OCI-LY7 (cell line): ENCODE measurements around the gene CNPY3.

Experiments used
- EZH2phosphoT487 ChIP-seq: fragments of 200-600 bp; sonication (generic); IDR thresholded peaks from 2 replicates; pipeline ENCODE4 v1.6.1; 2018; ENCODE audit warnings: low read depth, borderline replicate concordance, mild to moderate bottlenecking, mixed run types, antibody characterized with exemption, low read length, moderate library complexity, mixed read lengths
- TF ChIP-seq, protein P1 (sequence below): fragments of 200-600 bp; sonication (generic); conservative IDR thresholded peaks from 2 replicates; pipeline ENCODE4 v1.5.1; 2014; ENCODE audit warnings: mild to moderate bottlenecking, antibody characterized with exemption, low read length, moderate library complexity, mixed read lengths

DNA sequence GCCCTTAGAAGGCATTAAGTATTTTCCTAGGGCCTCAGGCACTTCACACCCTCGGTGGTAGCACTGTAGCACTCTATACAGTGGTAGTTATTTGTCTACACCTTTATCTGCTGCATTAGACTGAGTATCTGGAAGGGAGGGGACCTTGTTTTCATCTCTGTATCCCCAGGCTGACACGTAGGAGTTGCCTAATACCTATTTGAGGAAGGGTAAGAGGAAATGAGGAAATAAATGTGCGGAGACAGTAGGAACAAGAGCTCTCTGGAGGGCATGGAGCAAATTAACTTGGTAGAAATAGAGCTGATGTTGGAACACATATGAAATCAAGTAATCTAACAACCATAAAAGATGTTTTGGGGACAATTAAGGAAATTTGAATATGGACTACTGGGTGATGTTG, 3.9 kb downstream of the CNPY3 start:
- TF ChIP-seq, protein P1, sequence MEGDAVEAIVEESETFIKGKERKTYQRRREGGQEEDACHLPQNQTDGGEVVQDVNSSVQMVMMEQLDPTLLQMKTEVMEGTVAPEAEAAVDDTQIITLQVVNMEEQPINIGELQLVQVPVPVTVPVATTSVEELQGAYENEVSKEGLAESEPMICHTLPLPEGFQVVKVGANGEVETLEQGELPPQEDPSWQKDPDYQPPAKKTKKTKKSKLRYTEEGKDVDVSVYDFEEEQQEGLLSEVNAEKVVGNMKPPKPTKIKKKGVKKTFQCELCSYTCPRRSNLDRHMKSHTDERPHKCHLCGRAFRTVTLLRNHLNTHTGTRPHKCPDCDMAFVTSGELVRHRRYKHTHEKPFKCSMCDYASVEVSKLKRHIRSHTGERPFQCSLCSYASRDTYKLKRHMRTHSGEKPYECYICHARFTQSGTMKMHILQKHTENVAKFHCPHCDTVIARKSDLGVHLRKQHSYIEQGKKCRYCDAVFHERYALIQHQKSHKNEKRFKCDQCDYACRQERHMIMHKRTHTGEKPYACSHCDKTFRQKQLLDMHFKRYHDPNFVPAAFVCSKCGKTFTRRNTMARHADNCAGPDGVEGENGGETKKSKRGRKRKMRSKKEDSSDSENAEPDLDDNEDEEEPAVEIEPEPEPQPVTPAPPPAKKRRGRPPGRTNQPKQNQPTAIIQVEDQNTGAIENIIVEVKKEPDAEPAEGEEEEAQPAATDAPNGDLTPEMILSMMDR = no peak
- no peak for TF ChIP-seq EZH2phosphoT487
